ENCODE data around the gene MRPS5.

GRCh38 chr2:95079199-95079683 lies 42.4 kb downstream of the MRPS5 start:
- no peak for TF ChIP-seq CTCF (IDR thresholded peaks at IDR 0.05; ENCODE audit: borderline replicate concordance, extremely low read depth, low read length, poor library complexity, severe bottlenecking)
- no peak for TF ChIP-seq EZH2 (IDR thresholded peaks at IDR 0.05; ENCODE audit: borderline replicate concordance, low read depth, low read length, severe bottlenecking)
